ENCODE measurements around the gene CCDC24. TPM values are rescaled to one million over a fixed set of nuclear protein-coding genes. Genes with fewer than 3 reads are reported as not detected.

CCDC24 gene
- total RNA-seq, 3 donors from 2014 or later (not counting 1 experiment from before 2014, with no cell fraction given) = 3.8 to 5.2 (median 3.9) TPM

DNA sequence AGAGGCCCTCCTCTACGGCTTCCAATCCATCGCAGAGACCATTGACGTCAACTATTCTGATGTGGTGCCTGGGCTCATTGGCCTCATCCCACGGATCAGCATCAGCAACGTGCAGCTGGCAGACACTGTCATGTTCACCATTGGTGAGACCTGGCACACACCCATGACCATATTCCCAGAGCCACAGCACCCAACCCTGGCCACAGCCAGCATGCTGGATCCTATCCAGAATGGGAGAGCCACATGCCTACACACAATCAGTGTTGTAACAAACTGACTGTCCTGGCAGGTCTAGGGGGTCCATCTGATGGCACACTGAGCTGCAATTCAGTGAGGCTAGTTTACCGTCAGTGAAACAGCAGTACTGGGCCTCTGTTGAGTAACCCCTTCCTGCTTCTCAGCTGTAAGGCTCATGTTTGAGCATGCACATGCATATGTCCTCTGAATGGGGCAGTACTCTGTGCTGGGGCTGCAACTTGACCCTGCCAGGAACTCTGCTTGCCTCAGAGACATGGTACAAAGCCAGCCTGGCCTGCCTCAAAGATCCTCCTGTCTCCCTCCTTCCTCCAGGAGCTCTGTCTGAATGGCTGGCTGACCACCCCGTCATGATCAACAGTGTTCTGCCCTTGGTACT is 33.9 kb upstream of the CCDC24 start:
- Mint-ChIP-seq H3K4me3 (no peak overlapping the region), H3K4me1 (peaks cover 0 to 6% of the 10 kb centered on the region in 2 donors), H3K27ac (no peak overlapping the region), H3K27me3 (ENCODE audit: low read depth in 2 of 2) (no peaks in the 10 kb centered on the region), H3K9me3 (no peaks in the 10 kb centered on the region), H3K36me3 (no peaks in the 10 kb centered on the region)
- H3K36me3 ChIP-seq (ENCODE audit: control insufficient read depth, insufficient read depth, low read length) = peaks cover 29% of the 10 kb centered on the region
- no peaks in the 10 kb centered on the region for H3K27me3 ChIP-seq (ENCODE audit: control insufficient read depth, insufficient read depth, low read length)
- H3K9me3 ChIP-seq (ENCODE audit: control insufficient read depth, insufficient read depth, low read length) = no peaks in the 10 kb centered on the region
- TF ChIP-seq, protein P1, sequence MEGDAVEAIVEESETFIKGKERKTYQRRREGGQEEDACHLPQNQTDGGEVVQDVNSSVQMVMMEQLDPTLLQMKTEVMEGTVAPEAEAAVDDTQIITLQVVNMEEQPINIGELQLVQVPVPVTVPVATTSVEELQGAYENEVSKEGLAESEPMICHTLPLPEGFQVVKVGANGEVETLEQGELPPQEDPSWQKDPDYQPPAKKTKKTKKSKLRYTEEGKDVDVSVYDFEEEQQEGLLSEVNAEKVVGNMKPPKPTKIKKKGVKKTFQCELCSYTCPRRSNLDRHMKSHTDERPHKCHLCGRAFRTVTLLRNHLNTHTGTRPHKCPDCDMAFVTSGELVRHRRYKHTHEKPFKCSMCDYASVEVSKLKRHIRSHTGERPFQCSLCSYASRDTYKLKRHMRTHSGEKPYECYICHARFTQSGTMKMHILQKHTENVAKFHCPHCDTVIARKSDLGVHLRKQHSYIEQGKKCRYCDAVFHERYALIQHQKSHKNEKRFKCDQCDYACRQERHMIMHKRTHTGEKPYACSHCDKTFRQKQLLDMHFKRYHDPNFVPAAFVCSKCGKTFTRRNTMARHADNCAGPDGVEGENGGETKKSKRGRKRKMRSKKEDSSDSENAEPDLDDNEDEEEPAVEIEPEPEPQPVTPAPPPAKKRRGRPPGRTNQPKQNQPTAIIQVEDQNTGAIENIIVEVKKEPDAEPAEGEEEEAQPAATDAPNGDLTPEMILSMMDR (IDR thresholded peaks at IDR 0.05) = no peak
- H3K4me1 ChIP-seq (ENCODE audit: control insufficient read depth, insufficient read depth, low read length) = no peaks in the 10 kb centered on the region
- WGBS (ENCODE audit: insufficient coverage) = 94% methylated on average over 7 of the region's 7 CpGs
- H3K4me3 ChIP-seq (ENCODE audit: low read length) = no peak overlapping the region
- H3K27ac ChIP-seq (ENCODE audit: low read length) = no peak overlapping the region
- intact Hi-C loops (cut with micrococcal nuclease) = no loop called here
- ATAC-seq (no peak), DNase-seq (no peak)

GRCh38 chr1:43958351-43959255 is 32.8 kb upstream of the CCDC24 start:
- WGBS (ENCODE audit: insufficient coverage) = 96% methylated on average over 8 of the region's 9 CpGs

DNA sequence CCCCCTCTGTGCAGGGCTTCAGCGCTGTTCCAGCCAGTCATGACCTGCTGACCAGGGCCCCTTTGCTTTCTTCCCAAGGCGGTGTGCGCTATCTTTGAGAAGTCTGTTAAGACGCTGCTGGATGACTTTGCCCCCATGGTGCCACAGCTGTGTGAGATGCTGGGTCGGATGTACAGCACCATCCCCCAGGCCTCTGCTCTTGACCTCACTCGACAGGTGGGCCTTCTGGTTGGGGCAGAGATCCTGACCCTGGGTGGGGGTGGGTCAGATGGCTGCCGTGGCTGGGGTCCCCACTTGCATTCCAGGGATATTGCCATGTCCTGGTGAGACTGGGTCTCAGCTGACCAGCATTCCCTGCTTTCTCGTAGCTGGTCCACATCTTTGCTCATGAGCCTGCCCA is 30.6 kb upstream of the CCDC24 start:
- Histone ChIP-seq H3K4me3 (ENCODE audit: low read length) (no peak overlapping the region), H3K9me3 (ENCODE audit: control insufficient read depth, insufficient read depth, low read length) (no peaks in the 10 kb centered on the region), H3K4me1 (ENCODE audit: control insufficient read depth, insufficient read depth, low read length) (no peaks in the 10 kb centered on the region), H3K36me3 (ENCODE audit: control insufficient read depth, insufficient read depth, low read length) (peaks cover 31% of the 10 kb centered on the region), H3K27ac (ENCODE audit: low read length) (no peak overlapping the region), H3K27me3 (ENCODE audit: control insufficient read depth, insufficient read depth, low read length) (no peaks in the 10 kb centered on the region)
- Mint-ChIP-seq H3K27me3 (ENCODE audit: low read depth in 2 of 2) (no peaks in the 10 kb centered on the region), H3K4me1 (no peaks in the 10 kb centered on the region), H3K27ac (no peak overlapping the region), H3K9me3 (no peaks in the 10 kb centered on the region), H3K36me3 (no peaks in the 10 kb centered on the region), H3K4me3 (no peak overlapping the region)
- TF ChIP-seq, protein P1 (IDR thresholded peaks at IDR 0.05) = no peak
- DNase-seq (no peak), ATAC-seq (no peak)
- intact Hi-C loops (cut with micrococcal nuclease) = no loop called here
- WGBS (ENCODE audit: insufficient coverage) = 95% methylated on average over 8 of the region's 8 CpGs

More at GRCh38 chr1:43958351-43959255, 32.8 kb upstream of the CCDC24 start:
- H3K27ac ChIP-seq (ENCODE audit: low read length) = no peak overlapping the region
- Mint-ChIP-seq H3K27me3 (ENCODE audit: low read depth in 2 of 2) (no peaks in the 10 kb centered on the region), H3K4me1 (peaks cover 0 to 6% of the 10 kb centered on the region in 2 donors), H3K9me3 (no peaks in the 10 kb centered on the region), H3K36me3 (no peaks in the 10 kb centered on the region), H3K27ac (no peak overlapping the region), H3K4me3 (no peak overlapping the region)
- no peak overlapping the region for H3K4me3 ChIP-seq (ENCODE audit: low read length)
- H3K9me3 ChIP-seq (ENCODE audit: control insufficient read depth, insufficient read depth, low read length) = no peaks in the 10 kb centered on the region
- no peak for DNase-seq
- intact Hi-C loops (cut with micrococcal nuclease) = no loop called here
- H3K36me3 ChIP-seq (ENCODE audit: control insufficient read depth, insufficient read depth, low read length) = peaks cover 31% of the 10 kb centered on the region
- TF ChIP-seq, protein P1 (IDR thresholded peaks at IDR 0.05) = no peak
- H3K4me1 ChIP-seq (ENCODE audit: control insufficient read depth, insufficient read depth, low read length) = no peaks in the 10 kb centered on the region
- no peak for ATAC-seq
- H3K27me3 ChIP-seq (ENCODE audit: control insufficient read depth, insufficient read depth, low read length) = no peaks in the 10 kb centered on the region
